Keratinocyte (primary cell): Measurements from ENCODE around the gene PCNT. TPM values are rescaled to one million over a fixed set of nuclear protein-coding genes. Genes with fewer than 3 reads are reported as not detected.

ENCODE experiments used
- DNase-seq: peaks from one replicate; pipeline ENCODE4 v3.0.0-alpha.2; 2011; ENCODE audit warnings: low read depth, missing footprints, low spot score
- FAIRE-seq: peaks from 2 replicates; lab custom pipeline; 2011; peaks lifted over from hg19 to GRCh38; lab: Jason Lieb, UNC
- H2AFZ ChIP-seq: 2 replicates; pipeline ENCODE4 v1.6.0; 2012; ENCODE audit warnings: low read length, control low read depth, inconsistent platforms; ENCODE audit not compliant: control insufficient read depth
- H3K27ac ChIP-seq: 2 replicates; pipeline ENCODE4 v1.5.1; 2011; ENCODE audit warnings: low read length; ENCODE audit not compliant: control insufficient read depth, insufficient read depth
- H3K27me3 ChIP-seq: 3 replicates; pipeline ENCODE4 v1.6.0; 2011; ENCODE audit warnings: low read length; ENCODE audit not compliant: control insufficient read depth, insufficient read depth; ENCODE audit errors: extremely low read depth
- H3K36me3 ChIP-seq, 2 experiments: 2 replicates in 1 of 2; 3 replicates in 1 of 2; pipeline ENCODE4 v1.5.1; 2011; ENCODE audit warnings: low read length in 2 of 2, mild to moderate bottlenecking in 1 of 2; ENCODE audit not compliant: control insufficient read depth in 2 of 2, insufficient read depth in 2 of 2; ENCODE audit errors: extremely low read depth in 1 of 2
- H3K4me1 ChIP-seq: 3 replicates; pipeline ENCODE4 v1.5.1; 2011; ENCODE audit warnings: low read length; ENCODE audit not compliant: control insufficient read depth, insufficient read depth; ENCODE audit errors: extremely low read depth
- H3K4me2 ChIP-seq: 3 replicates; pipeline ENCODE4 v1.6.0; 2011; ENCODE audit warnings: low read depth, low read length; ENCODE audit not compliant: control insufficient read depth, insufficient read depth; ENCODE audit errors: extremely low read depth
- H3K4me3 ChIP-seq, 3 experiments: fragments of 200-600 bp in 1 of 3; sonication (generic) in 1 of 3; 2 replicates in 2 of 3; 3 replicates in 1 of 3; pipeline ENCODE4 v1.5.1; 2011 to 2016; ENCODE audit warnings: low read length in 3 of 3, mild to moderate bottlenecking in 3 of 3, control low read depth in 2 of 3, inconsistent platforms in 1 of 3, low read depth in 1 of 3, mixed read lengths in 1 of 3, mixed run types in 1 of 3, moderate library complexity in 1 of 3; ENCODE audit not compliant: control insufficient read depth in 2 of 3, insufficient read depth in 2 of 3; ENCODE audit errors: extremely low read depth in 1 of 3
- H3K79me2 ChIP-seq: 2 replicates; pipeline ENCODE4 v1.6.0; 2012; ENCODE audit warnings: low read length; ENCODE audit not compliant: control insufficient read depth, insufficient read depth
- H3K9ac ChIP-seq: 3 replicates; pipeline ENCODE4 v1.6.0; 2011; ENCODE audit warnings: low read length; ENCODE audit not compliant: control insufficient read depth, insufficient read depth; ENCODE audit errors: extremely low read depth
- H3K9me1 ChIP-seq: 3 replicates; pipeline ENCODE4 v1.6.0; 2011; ENCODE audit warnings: low read length; ENCODE audit not compliant: control insufficient read depth, insufficient read depth; ENCODE audit errors: extremely low read depth
- H3K9me3 ChIP-seq: 2 replicates; pipeline ENCODE4 v1.5.1; 2012; ENCODE audit warnings: low read depth, low read length; ENCODE audit not compliant: control insufficient read depth
- H4K20me1 ChIP-seq: 3 replicates; pipeline ENCODE4 v1.6.0; 2011; ENCODE audit warnings: low read length; ENCODE audit not compliant: control insufficient read depth, insufficient read depth; ENCODE audit errors: extremely low read depth
- CTCF ChIP-seq, 3 experiments: IDR thresholded peaks in 1 of 3; conservative IDR thresholded peaks in 1 of 3; optimal IDR thresholded peaks in 1 of 3; 2 replicates in 2 of 3; 3 replicates in 1 of 3; pipeline versions ENCODE3 to v1.5.1; 2011; ENCODE audit warnings: low read length in 3 of 3, mild to moderate bottlenecking in 3 of 3, moderate library complexity in 2 of 3, control low read depth in 1 of 3, inconsistent platforms in 1 of 3; ENCODE audit not compliant: insufficient read depth in 2 of 3; ENCODE audit errors: extremely low read depth in 1 of 3
- EZH2 ChIP-seq: IDR thresholded peaks from one replicate; pipeline ENCODE4 v1.6.1; 2012; ENCODE audit warnings: inconsistent platforms, mild to moderate bottlenecking, low read length, moderate library complexity
- dilution Hi-C: fragments of 300-500 bp; cut with MboI; formaldehyde crosslinking; loops from one replicate; pipeline ENCODE4 v1.7.0; 2020; ENCODE audit warnings: low sequenced_read_pairs; ENCODE audit not compliant: extremely low pct_ligation_motif_present
- polyA plus RNA-seq, 5 experiments: library from polyadenylated mRNA; depleted of rRNA in 3 of 5; stranded (reverse) in 3 of 5; stranded (forward) in 1 of 5; unstranded in 1 of 5; fragments of >200 nt; gene quantifications; 1 replicate in 1 of 5; 2 replicates in 3 of 5; 3 replicates in 1 of 5; pipeline versions ENCODE4 v1.2.1 to v1.2.3, GENCODE V29; 2011 to 2012; ENCODE audit warnings: missing spikeins in 2 of 5, low read depth in 1 of 5, low replicate concordance in 1 of 5

PCNT gene
- polyA plus RNA-seq, 1 donor (not counting 4 experiments of a cell fraction or from before 2014, with no cell fraction given) = 9.8 TPM

- Histone ChIP-seq H3K4me1 (peaks cover 6% of the 10 kb centered on the region), H3K4me2 (no peak overlapping the region), H3K9me1 (no peaks in the 10 kb centered on the region), H2AFZ (no peak overlapping the region), H3K9me3 (no peaks in the 10 kb centered on the region), H3K79me2 (peaks cover 61% of the 10 kb centered on the region), H3K27ac (peak overlapping the region; percentile 16), H4K20me1 (peaks cover 3% of the 10 kb centered on the region), H3K27me3 (no peaks in the 10 kb centered on the region), H3K4me3 (no peak overlapping the region), H3K36me3 (peaks cover 0 to 9% of the 10 kb centered on the region in 2 experiments), H3K9ac (no peak overlapping the region)
- DNase-seq (no peak), FAIRE-seq (peak; percentile 17)
- dilution Hi-C loops = no loop called here
- TF ChIP-seq CTCF (optimal IDR thresholded peaks at IDR 0.05 in 1 of 3, IDR thresholded peaks at IDR 0.05 in 1 of 3, conservative IDR thresholded peaks at IDR 0.05 in 1 of 3; ENCODE audit: extremely low read depth in 1 of 3, insufficient read depth in 2 of 3, low read length in 3 of 3) (no peak), EZH2 (no peak)
These were observed 153.8 kb downstream of the PCNT start for GRCh38 chr21:46477765-46478164.

- Histone ChIP-seq H3K36me3 (peaks cover 0 to 11% of the 10 kb centered on the region in 2 experiments), H4K20me1 (peaks cover 8% of the 10 kb centered on the region), H3K79me2 (peaks cover 70% of the 10 kb centered on the region), H3K4me1 (peaks cover 6% of the 10 kb centered on the region), H3K27ac (no peak overlapping the region), H2AFZ (no peak overlapping the region), H3K9ac (no peak overlapping the region), H3K4me2 (no peak overlapping the region), H3K4me3 (no peak overlapping the region), H3K27me3 (no peaks in the 10 kb centered on the region), H3K9me1 (no peaks in the 10 kb centered on the region), H3K9me3 (no peaks in the 10 kb centered on the region)
- FAIRE-seq (no peak), DNase-seq (no peak)
- dilution Hi-C loops = no loop called here
- no peak for TF ChIP-seq EZH2
- TF ChIP-seq CTCF (optimal IDR thresholded peaks at IDR 0.05 in 1 of 3, IDR thresholded peaks at IDR 0.05 in 1 of 3, conservative IDR thresholded peaks at IDR 0.05 in 1 of 3; ENCODE audit: extremely low read depth in 1 of 3, insufficient read depth in 2 of 3, low read length in 3 of 3) = no peak
These were observed 155.0 kb downstream of the PCNT start for GRCh38 chr21:46478910-46479309.
